H9 (cell line): ENCODE results near the gene ANKRD55. TPM values are rescaled to one million over a fixed set of nuclear protein-coding genes. Genes with fewer than 3 reads are reported as not detected.

Source experiments
- DNase-seq: peaks from one replicate; pipeline ENCODE4 v3.0.0-alpha.2; 2017
- H2AFZ ChIP-seq: one replicate; pipeline ENCODE4 v1.6.1; 2013; ENCODE audit warnings: mild to moderate bottlenecking, low read length, control low read depth, moderate library complexity
- H2AK5ac ChIP-seq: 2 replicates; pipeline ENCODE4 v1.6.1; 2013; ENCODE audit warnings: low read length, control low read depth, mixed read lengths; ENCODE audit not compliant: insufficient read length
- H2BK120ac ChIP-seq: one replicate; pipeline ENCODE4 v1.6.1; 2013; ENCODE audit warnings: low read depth, mild to moderate bottlenecking, low read length, control low read depth, inconsistent platforms; ENCODE audit not compliant: poor library complexity, severe bottlenecking
- H2BK12ac ChIP-seq: 2 replicates; pipeline ENCODE4 v1.6.1; 2013; ENCODE audit warnings: low read length, control low read depth, mixed read lengths, low read depth; ENCODE audit not compliant: insufficient read length
- H2BK15ac ChIP-seq: 2 replicates; pipeline ENCODE4 v1.6.1; 2013; ENCODE audit warnings: low read depth, low read length, control low read depth
- H2BK20ac ChIP-seq: one replicate; pipeline ENCODE4 v1.6.1; 2013; ENCODE audit warnings: low read depth, mild to moderate bottlenecking, low read length, control low read depth, inconsistent platforms; ENCODE audit not compliant: poor library complexity, severe bottlenecking
- H2BK5ac ChIP-seq: 2 replicates; pipeline ENCODE4 v1.6.1; 2013; ENCODE audit warnings: low read length, control low read depth, mixed read lengths; ENCODE audit not compliant: insufficient read length
- H3K14ac ChIP-seq: 2 replicates; pipeline ENCODE4 v1.6.1; 2013; ENCODE audit warnings: low read length, control low read depth; ENCODE audit not compliant: insufficient read depth
- H3K18ac ChIP-seq: 2 replicates; pipeline ENCODE4 v1.6.1; 2013; ENCODE audit warnings: low read depth, mild to moderate bottlenecking, mixed read lengths, low read length, control low read depth; ENCODE audit not compliant: insufficient read length
- H3K23ac ChIP-seq: 2 replicates; pipeline ENCODE4 v1.6.1; 2013; ENCODE audit warnings: low read length, control low read depth, mixed read lengths, low read depth; ENCODE audit not compliant: insufficient read length
- H3K23me2 ChIP-seq: 2 replicates; pipeline ENCODE4 v1.6.1; 2013; ENCODE audit warnings: low read depth, mild to moderate bottlenecking, mixed read lengths, low read length, control low read depth; ENCODE audit not compliant: insufficient read length, poor library complexity, severe bottlenecking
- H3K27ac ChIP-seq: 2 replicates; pipeline ENCODE4 v1.5.1; 2013; ENCODE audit warnings: low read length, control low read depth, mixed read lengths, low read depth; ENCODE audit not compliant: insufficient read length
- H3K27me3 ChIP-seq: 2 replicates; pipeline ENCODE4 v1.6.1; 2013; ENCODE audit warnings: low read length, control low read depth, inconsistent platforms; ENCODE audit not compliant: insufficient read depth
- H3K4ac ChIP-seq: 2 replicates; pipeline ENCODE4 v1.6.1; 2013; ENCODE audit warnings: low read depth, mild to moderate bottlenecking, control low read depth, inconsistent platforms, low read length, moderate library complexity
- H3K4me1 ChIP-seq: 2 replicates; pipeline ENCODE4 v1.6.1; 2013; ENCODE audit warnings: low read length, control low read depth, inconsistent platforms; ENCODE audit not compliant: insufficient read depth
- H3K4me2 ChIP-seq: 2 replicates; pipeline ENCODE4 v1.6.1; 2013; ENCODE audit warnings: low read length, control low read depth, mixed read lengths; ENCODE audit not compliant: insufficient read length, insufficient read depth
- H3K56ac ChIP-seq: 2 replicates; pipeline ENCODE4 v1.6.1; 2013; ENCODE audit warnings: low read depth, mild to moderate bottlenecking, mixed read lengths, low read length, control low read depth; ENCODE audit not compliant: insufficient read length
- H3K79me1 ChIP-seq: 2 replicates; pipeline ENCODE4 v1.6.1; 2013; ENCODE audit warnings: low read depth, mild to moderate bottlenecking, moderate library complexity, low read length, control low read depth, inconsistent platforms; ENCODE audit not compliant: insufficient read depth, poor library complexity, severe bottlenecking
- H3K79me2 ChIP-seq: 2 replicates; pipeline ENCODE4 v1.6.1; 2013; ENCODE audit warnings: low read length, control low read depth, inconsistent platforms; ENCODE audit not compliant: insufficient read depth
- H3K9ac ChIP-seq: 2 replicates; pipeline ENCODE4 v1.6.1; 2013; ENCODE audit warnings: low read length, control low read depth, mixed read lengths; ENCODE audit not compliant: insufficient read length; ENCODE audit errors: extremely low read depth
- H3K9me3 ChIP-seq: one replicate; pipeline ENCODE4 v1.6.1; 2013; ENCODE audit warnings: low read depth, low read length, inconsistent platforms; ENCODE audit not compliant: control insufficient read depth
- H3T11ph ChIP-seq: one replicate; pipeline ENCODE4 v1.6.1; 2013; ENCODE audit warnings: mild to moderate bottlenecking, low read length, control low read depth, inconsistent platforms
- H4K20me1 ChIP-seq: one replicate; pipeline ENCODE4 v1.6.1; 2013; ENCODE audit not compliant: control insufficient read depth, insufficient read length, insufficient read depth
- H4K5ac ChIP-seq: 2 replicates; pipeline ENCODE4 v1.6.1; 2013; ENCODE audit warnings: low read depth, mild to moderate bottlenecking, mixed read lengths, low read length, control low read depth; ENCODE audit not compliant: insufficient read length
- H4K8ac ChIP-seq: replicated peaks from 2 replicates; pipeline ENCODE4 v1.6.1; 2013; ENCODE audit warnings: low read length, control low read depth, mixed read lengths, low read depth; ENCODE audit not compliant: insufficient read length
- H4K91ac ChIP-seq: 2 replicates; pipeline ENCODE4 v1.6.1; 2013; ENCODE audit warnings: low read depth, mild to moderate bottlenecking, moderate library complexity, mixed read lengths, low read length, control low read depth; ENCODE audit not compliant: insufficient read length
- H3K27ac Mint-ChIP-seq, 3 experiments: 2 replicates in 2 of 3; 3 replicates in 1 of 3; pipeline ENCODE4 v1.8.0; 2020 to 2021; ENCODE audit warnings: mixed read lengths in 3 of 3, mild to moderate bottlenecking in 1 of 3, moderate library complexity in 1 of 3
- H3K27me3 Mint-ChIP-seq: 2 replicates; pipeline ENCODE4 v1.8.0; 2021; ENCODE audit warnings: low read depth, mild to moderate bottlenecking, moderate library complexity, mixed read lengths
- H3K36me3 Mint-ChIP-seq, 3 experiments: 2 replicates in 2 of 3; 3 replicates in 1 of 3; pipeline ENCODE4 v1.8.0; 2020 to 2021; ENCODE audit warnings: low read depth in 3 of 3, mixed read lengths in 3 of 3; ENCODE audit not compliant: insufficient read depth in 1 of 3
- H3K4me1 Mint-ChIP-seq, 2 experiments: 2 replicates each; pipeline ENCODE4 v1.8.0; 2020; ENCODE audit warnings: mixed read lengths in 2 of 2
- H3K4me3 Mint-ChIP-seq, 2 experiments: 2 replicates in 1 of 2; 3 replicates in 1 of 2; pipeline ENCODE4 v1.8.0; 2020 to 2021; ENCODE audit warnings: mild to moderate bottlenecking in 2 of 2, mixed read lengths in 2 of 2, moderate library complexity in 1 of 2
- H3K9me3 Mint-ChIP-seq, 2 experiments: 2 replicates in 1 of 2; 3 replicates in 1 of 2; pipeline ENCODE4 v1.8.0; 2020; ENCODE audit warnings: mild to moderate bottlenecking in 2 of 2, mixed read lengths in 2 of 2, moderate library complexity in 1 of 2
- CTCF ChIP-seq: fragments of 200-600 bp; sonication (generic); conservative IDR thresholded peaks from 3 replicates; pipeline ENCODE4 v1.8.0; 2021; ENCODE audit warnings: antibody characterized with exemption, mild to moderate bottlenecking
- WGBS: extraction: QIAGEN DNeasy Blood & Tissue Kit; methylation state at CpG from one replicate; pipeline ENCODE4 v1.1.7; 2013; ENCODE audit warnings: missing lambda C conversion rate, low lambda C conversion rate, mixed read lengths; ENCODE audit not compliant: insufficient read length; ENCODE audit errors: extremely low coverage; 5-methylcytosine and 5-hydroxymethylcytosine counted together
- total RNA-seq: library from RNA; stranded (reverse); gene quantifications from 2 replicates; pipeline ENCODE4 v1.2.1, GENCODE V29; 2021

Gene ANKRD55
- total RNA-seq, 1 experiment from 2014 or later: not detected

- Histone ChIP-seq H3K27ac (no peak overlapping the region), H3K4me2 (no peak overlapping the region), H4K20me1 (no peaks in the 10 kb centered on the region), H3K56ac (no peak overlapping the region), H2AFZ (no peak overlapping the region), H3T11ph (no peak overlapping the region), H3K23ac (no peak overlapping the region), H4K91ac (no peak overlapping the region), H2BK20ac (no peak overlapping the region), H3K9me3 (no peaks in the 10 kb centered on the region), H3K79me2 (no peaks in the 10 kb centered on the region), H3K18ac (no peak overlapping the region), H4K5ac (no peak overlapping the region), H3K4ac (no peak overlapping the region), H3K79me1 (no peaks in the 10 kb centered on the region), H4K8ac (no peak overlapping the region), H3K27me3 (no peaks in the 10 kb centered on the region), H3K23me2 (no peaks in the 10 kb centered on the region), H2BK12ac (no peak overlapping the region), H3K4me1 (no peaks in the 10 kb centered on the region), H2BK15ac (no peak overlapping the region), H3K9ac (no peak overlapping the region), H2BK5ac (no peak overlapping the region), H3K14ac (no peak overlapping the region), H2AK5ac (no peak overlapping the region), H2BK120ac (no peak overlapping the region)
- H3K9me3 Mint-ChIP-seq: peaks cover 22 to 26% of the 10 kb centered on the region in 2 experiments
- H3K36me3 Mint-ChIP-seq: peaks cover 3 to 12% (median 4%) of the 10 kb centered on the region in 3 experiments; a peak in 6 of 7 replicates
- no peaks in the 10 kb centered on the region; the same call in none of the 2 replicates for H3K27me3 Mint-ChIP-seq
- no peak overlapping the region for H3K27ac Mint-ChIP-seq
- no peak for TF ChIP-seq CTCF
- WGBS: no CpG with 5 or more reads among the region's 6 CpGs
- no peak overlapping the region for H3K4me3 Mint-ChIP-seq
- DNase-seq: no peak
- H3K4me1 Mint-ChIP-seq: no peaks in the 10 kb centered on the region
Measured at GRCh38 chr5:56246769-56247168, 13.6 kb upstream of the ANKRD55 start.
